IMR-90 (cell line): ENCODE data around the gene EPGN. TPM values are rescaled to one million over a fixed set of nuclear protein-coding genes. Genes with fewer than 3 reads are reported as not detected.

Source experiments
- ATAC-seq: fragments of 200-7000 bp; cut with Tn5 transposase; 2 replicates; pipeline ENCODE4 v1.9.1; 2020; ENCODE audit warnings: low read depth, mild to moderate bottlenecking, moderate library complexity
- BruUV-seq: library from RNA; stranded (reverse); fragments of 400-500 nt; replicated peaks from 2 replicates; lab custom pipeline; 2021; lab: Mats Ljungman, UMichigan
- CTCF ChIA-PET: fragments of 300-600 bp; formaldehyde crosslinking; extraction: SDS; loops from one replicate; lab custom pipeline; 2021; ENCODE audit warnings: antibody characterized with exemption; lab: Yijun Ruan, JAX
- POLR2A ChIA-PET: fragments of 300-600 bp; sonication (Branson Sonifier 250); formaldehyde crosslinking; loops from one replicate; lab custom pipeline; 2022; ENCODE audit warnings: antibody characterized with exemption; ENCODE audit not compliant: unreplicated experiment; lab: Charles Lee
- DNase-seq: peaks from one replicate; pipeline ENCODE4 v3.0.0; 2013
- H2AFZ ChIP-seq: replicated peaks from 2 replicates; pipeline ENCODE3; 2013; ENCODE audit warnings: low read length, mild to moderate bottlenecking; ENCODE audit not compliant: poor library complexity
- H2AK5ac ChIP-seq: 2 replicates; pipeline ENCODE4 v1.6.1; 2013; ENCODE audit warnings: low read depth, low read length, inconsistent platforms
- H2AK9ac ChIP-seq: replicated peaks from 2 replicates; pipeline ENCODE3; 2013; ENCODE audit warnings: mild to moderate bottlenecking, low read depth, low read length, moderate library complexity; ENCODE audit not compliant: poor library complexity
- H2BK120ac ChIP-seq: 2 replicates; pipeline ENCODE4 v1.6.1; 2013; ENCODE audit warnings: low read depth, low read length, inconsistent platforms
- H2BK15ac ChIP-seq: 3 replicates; pipeline ENCODE4 v1.6.1; 2013; ENCODE audit warnings: low read depth, low read length, inconsistent platforms
- H2BK20ac ChIP-seq: 2 replicates; pipeline ENCODE4 v1.6.1; 2013; ENCODE audit warnings: low read depth, mild to moderate bottlenecking, inconsistent platforms, low read length, moderate library complexity
- H2BK5ac ChIP-seq: 2 replicates; pipeline ENCODE4 v1.6.1; 2013; ENCODE audit warnings: mild to moderate bottlenecking, low read depth, low read length, inconsistent platforms; ENCODE audit not compliant: poor library complexity, severe bottlenecking
- H3K14ac ChIP-seq: replicated peaks from 2 replicates; pipeline ENCODE4 v1.6.1; 2013; ENCODE audit warnings: low read depth, low read length, inconsistent platforms
- H3K18ac ChIP-seq: 2 replicates; pipeline ENCODE4 v1.6.1; 2013; ENCODE audit warnings: low read depth, low read length, control low read depth
- H3K23ac ChIP-seq: 2 replicates; pipeline ENCODE4 v1.6.1; 2013; ENCODE audit warnings: low read depth, low read length, inconsistent platforms
- H3K27ac ChIP-seq: 2 replicates; pipeline ENCODE4 v1.5.1; 2013; ENCODE audit warnings: mild to moderate bottlenecking, control low read depth, low read length; ENCODE audit not compliant: insufficient read depth
- H3K27me3 ChIP-seq: 2 replicates; pipeline ENCODE4 v1.6.1; 2013; ENCODE audit warnings: low read length; ENCODE audit not compliant: control insufficient read depth, insufficient read depth
- H3K36me3 ChIP-seq: 2 replicates; pipeline ENCODE4 v1.6.1; 2013; ENCODE audit warnings: low read length, mixed read lengths; ENCODE audit not compliant: control insufficient read depth, insufficient read depth
- H3K4ac ChIP-seq: 2 replicates; pipeline ENCODE4 v1.6.1; 2013; ENCODE audit warnings: low read depth, low read length, inconsistent platforms
- H3K4me1 ChIP-seq: 2 replicates; pipeline ENCODE4 v1.6.1; 2013; ENCODE audit warnings: low read length, mixed read lengths; ENCODE audit not compliant: control insufficient read depth, insufficient read depth
- H3K4me2 ChIP-seq: 2 replicates; pipeline ENCODE4 v1.6.1; 2013; ENCODE audit warnings: low read depth, mild to moderate bottlenecking, control low read depth, low read length, moderate library complexity
- H3K4me3 ChIP-seq: 2 replicates; pipeline ENCODE4 v1.5.1; 2013; ENCODE audit warnings: low read depth, mild to moderate bottlenecking, control low read depth, low read length, moderate library complexity; ENCODE audit not compliant: insufficient read depth
- H3K56ac ChIP-seq: 2 replicates; pipeline ENCODE4 v1.6.1; 2013; ENCODE audit warnings: low read length, inconsistent platforms; ENCODE audit not compliant: insufficient read depth; ENCODE audit errors: extremely low read depth
- H3K79me1 ChIP-seq, 2 experiments: 2 replicates each; pipeline ENCODE4 v1.6.1; 2013; ENCODE audit warnings: low read length in 2 of 2, inconsistent platforms in 1 of 2, low read depth in 1 of 2
- H3K9ac ChIP-seq: 2 replicates; pipeline ENCODE4 v1.6.1; 2013; ENCODE audit warnings: low read depth, low read length, control low read depth
- H3K9me1 ChIP-seq: 2 replicates; pipeline ENCODE4 v1.6.1; 2013; ENCODE audit warnings: low read length, inconsistent platforms; ENCODE audit not compliant: insufficient read depth
- H3K9me3 ChIP-seq: 2 replicates; pipeline ENCODE4 v1.6.1; 2013; ENCODE audit warnings: low read length; ENCODE audit not compliant: control insufficient read depth, insufficient read depth
- H4K20me1 ChIP-seq: 2 replicates; pipeline ENCODE4 v1.6.1; 2013; ENCODE audit warnings: low read length, inconsistent platforms; ENCODE audit not compliant: insufficient read depth
- H4K5ac ChIP-seq: 2 replicates; pipeline ENCODE4 v1.6.1; 2013; ENCODE audit warnings: mild to moderate bottlenecking, low read depth, low read length, control low read depth
- H4K8ac ChIP-seq, 2 experiments: 2 replicates each; pipeline ENCODE4 v1.6.1; 2013; ENCODE audit warnings: low read depth in 2 of 2, low read length in 2 of 2, control low read depth in 1 of 2, inconsistent platforms in 1 of 2
- H4K91ac ChIP-seq: 2 replicates; pipeline ENCODE4 v1.6.1; 2013; ENCODE audit warnings: low read depth, low read length, inconsistent platforms; ENCODE audit not compliant: insufficient read depth
- CTCF ChIP-seq: conservative IDR thresholded peaks from 2 replicates; pipeline ENCODE4 v1.5.1; 2012; ENCODE audit warnings: mild to moderate bottlenecking, low read depth, low read length, improper control_type of control experiment
- ELK1 ChIP-seq: fragments of 150-350 bp; IDR thresholded peaks from 2 replicates; pipeline ENCODE4 v1.6.1; 2016; ENCODE audit warnings: low read depth, mild to moderate bottlenecking, low read length, moderate library complexity, borderline replicate concordance
- MAFK ChIP-seq: IDR thresholded peaks from 2 replicates; pipeline ENCODE4 v1.6.1; 2012; ENCODE audit warnings: low read depth, low read length, improper control_type of control experiment
- MAZ ChIP-seq: IDR thresholded peaks from 2 replicates; pipeline ENCODE4 v1.6.1; 2012; ENCODE audit warnings: low read depth, mild to moderate bottlenecking, low read length, improper control_type of control experiment, moderate library complexity, borderline replicate concordance
- RAD21 ChIP-seq: IDR thresholded peaks from 2 replicates; pipeline ENCODE4 v1.6.1; 2012; ENCODE audit warnings: low read length, improper control_type of control experiment
- RCOR1 ChIP-seq: IDR thresholded peaks from 2 replicates; pipeline ENCODE4 v1.6.1; 2012; ENCODE audit warnings: mild to moderate bottlenecking, low read length, improper control_type of control experiment; ENCODE audit not compliant: insufficient replicate concordance
- SMC3 ChIP-seq: fragments of 150-350 bp; IDR thresholded peaks from 2 replicates; pipeline ENCODE4 v1.6.1; 2016; ENCODE audit warnings: low read depth, mild to moderate bottlenecking, antibody characterized with exemption, low read length, moderate library complexity
- USF2 ChIP-seq: fragments of 150-350 bp; IDR thresholded peaks from 2 replicates; pipeline ENCODE4 v1.6.1; 2017; ENCODE audit warnings: mild to moderate bottlenecking, antibody characterized with exemption, low read length, low read depth
- WGBS, 2 experiments: methylation state at CpG; one replicate each; pipeline versions ENCODE4 v1.1.5 to v1.1.7; 2013; ENCODE audit warnings: missing lambda C conversion rate in 2 of 2; ENCODE audit not compliant: insufficient read length in 1 of 2; ENCODE audit errors: extremely low coverage in 2 of 2; 5-methylcytosine and 5-hydroxymethylcytosine counted together
- dilution Hi-C: fragments of 300-500 bp; cut with HindIII; formaldehyde crosslinking; loops from one replicate; pipeline ENCODE4 v1.14.3; 2018; ENCODE audit warnings: low sequenced_read_pairs; ENCODE audit not compliant: unreplicated experiment
- in situ Hi-C: fragments of 300-500 bp; cut with MboI; formaldehyde crosslinking; loops from 3 replicates; pipeline ENCODE4 v1.14.3; 2019; ENCODE audit warnings: low sequenced_read_pairs, inconsistent platforms, mixed read lengths
- intact Hi-C: fragments of 100-400 bp; cut with micrococcal nuclease; formaldehyde crosslinking; loops from 2 replicates; pipeline ENCODE4 v1.10.0; 2022
- polyA plus RNA-seq, 3 experiments: library from polyadenylated mRNA; depleted of rRNA; stranded (reverse); fragments of >200 nt; gene quantifications; 2 replicates each; pipeline ENCODE4 v1.2.3, GENCODE V29; 2012; ENCODE audit warnings: low replicate concordance in 1 of 3
- total RNA-seq: library from RNA; depleted of rRNA; stranded (reverse); fragments of >200 nt; gene quantifications from 2 replicates; pipeline ENCODE4 v1.2.3, GENCODE V29; 2012

Gene EPGN
- total and polyA plus RNA-seq, 2 of the 4 experiments (the other 2 are of a cell fraction), result 0.18 TPM; not detected in 1

GRCh38 chr4:74294681-74295080 is 13.6 kb upstream of the EPGN start:
- TF ChIP-seq USF2 (no peak), SMC3 (no peak), MAFK (no peak), MAZ (no peak), CTCF (no peak), RAD21 (no peak), RCOR1 (no peak), ELK1 (no peak)
- Histone ChIP-seq H4K20me1 (no peaks in the 10 kb centered on the region), H3K14ac (no peak overlapping the region), H2BK5ac (no peak overlapping the region), H2AK9ac (no peak overlapping the region), H3K18ac (no peak overlapping the region), H4K5ac (no peak overlapping the region), H3K4me3 (no peak overlapping the region), H2AFZ (no peak overlapping the region), H2BK20ac (no peak overlapping the region), H2AK5ac (no peak overlapping the region), H3K27ac (no peak overlapping the region), H4K91ac (no peak overlapping the region), H3K27me3 (no peaks in the 10 kb centered on the region), H3K36me3 (no peaks in the 10 kb centered on the region), H2BK120ac (no peak overlapping the region), H3K9me3 (no peaks in the 10 kb centered on the region), H3K4me2 (no peak overlapping the region), H4K8ac (no peak overlapping the region), H3K4ac (no peak overlapping the region), H3K56ac (no peak overlapping the region), H2BK15ac (no peak overlapping the region), H3K9me1 (no peaks in the 10 kb centered on the region), H3K4me1 (no peaks in the 10 kb centered on the region), H3K79me1 (no peaks in the 10 kb centered on the region), H3K9ac (no peak overlapping the region), H3K23ac (no peak overlapping the region)
- no peak for ATAC-seq
- CTCF ChIA-PET, result no interaction called here
- DNase-seq, result no peak
- POLR2A ChIA-PET, result no interaction called here
- in situ Hi-C loops, result no loop called here
- intact Hi-C loops, result no loop called here
- no TSS peak for BruUV-seq
- no CpG with 5 or more reads among the region's 1 CpG for WGBS, 2 experiments
- dilution Hi-C loops, result no loop called here
